K562 (cell line): ENCODE data around the gene CNR2. TPM values are rescaled to one million over a fixed set of nuclear protein-coding genes. Genes with fewer than 3 reads are reported as not detected.

Experiments used
- ATF7 ChIP-seq: fragments of 450-650 bp; IDR thresholded peaks from 2 replicates; pipeline ENCODE4 v1.7.1; 2014; ENCODE audit warnings: mild to moderate bottlenecking, moderate library complexity
- CHD4 ChIP-seq: fragments of 200-600 bp; sonication (generic); IDR thresholded peaks from 3 replicates; pipeline ENCODE4 v1.6.1; 2012; ENCODE audit warnings: low read depth, mild to moderate bottlenecking, mixed read lengths, low read length, inconsistent platforms; ENCODE audit not compliant: insufficient read depth, insufficient replicate concordance, poor library complexity, severe bottlenecking
- CXXC5 ChIP-seq: fragments of 250-450 bp; sonication (Bioruptor Pico); IDR thresholded peaks from 2 replicates; pipeline ENCODE4 v1.8.0; 2022; ENCODE audit warnings: inconsistent platforms, mild to moderate bottlenecking, moderate library complexity
- E2F5 ChIP-seq: sonication (generic); formaldehyde crosslinking; IDR thresholded peaks from 2 replicates; pipeline ENCODE4 v1.8.0; 2022; ENCODE audit warnings: mild to moderate bottlenecking, missing genetic modification reagents
- E2F8 ChIP-seq: fragments of 450-650 bp; IDR thresholded peaks from 2 replicates; pipeline ENCODE4 v1.7.1; 2018; ENCODE audit warnings: mild to moderate bottlenecking, low read depth; ENCODE audit not compliant: partially characterized antibody
- GATA2 ChIP-seq: sonication (generic); formaldehyde crosslinking; IDR thresholded peaks from 2 replicates; pipeline ENCODE4 v1.4.0; 2020; ENCODE audit warnings: mild to moderate bottlenecking, missing genetic modification reagents
- HDAC1 ChIP-seq, 2 experiments: fragments of 450-650 bp; IDR thresholded peaks; 2 replicates each; pipeline ENCODE4 v1.6.1; 2016 to 2017; ENCODE audit warnings: inconsistent platforms in 1 of 2, mild to moderate bottlenecking in 1 of 2, moderate library complexity in 1 of 2
- MTF1 ChIP-seq: fragments of 250-450 bp; sonication (Bioruptor Pico); IDR thresholded peaks from 2 replicates; pipeline ENCODE4 v1.9.0; 2021; ENCODE audit warnings: moderate library complexity, mild to moderate bottlenecking, inconsistent platforms, borderline replicate concordance
- NCOA4 ChIP-seq: fragments of 450-650 bp; IDR thresholded peaks from 2 replicates; pipeline ENCODE4 v1.6.1; 2018; ENCODE audit warnings: mild to moderate bottlenecking; ENCODE audit not compliant: partially characterized antibody
- NR4A1 ChIP-seq, 2 experiments: fragments of 250-450 bp in 1 of 2; fragments of 450-650 bp in 1 of 2; sonication (Bioruptor Pico) in 1 of 2; IDR thresholded peaks; 2 replicates each; pipeline versions ENCODE4 v1.4.0 to v1.6.1; 2016 to 2020; ENCODE audit warnings: mild to moderate bottlenecking in 2 of 2, missing compliant biosample characterization in 1 of 2, missing genetic modification characterization in 1 of 2, moderate library complexity in 1 of 2
- POLR2A ChIP-seq: fragments of 450-650 bp; conservative IDR thresholded peaks from 2 replicates; pipeline ENCODE4 v1.6.1; 2016
- RAD21 ChIP-seq, 2 experiments: fragments of 250-450 bp in 1 of 2; fragments of 450-650 bp in 1 of 2; sonication (Bioruptor Pico) in 1 of 2; formaldehyde crosslinking in 1 of 2; IDR thresholded peaks in 1 of 2; conservative IDR thresholded peaks in 1 of 2; 2 replicates each; pipeline versions ENCODE4 v1.4.0 to v1.8.0; 2020 to 2022; ENCODE audit warnings: mild to moderate bottlenecking in 2 of 2, moderate library complexity in 1 of 2
- RUNX1 ChIP-seq: sonication (generic); IDR thresholded peaks from 2 replicates; pipeline ENCODE4 v1.6.1; 2016; ENCODE audit warnings: antibody characterized with exemption, low read depth
- SOX6 ChIP-seq: fragments of 450-650 bp; IDR thresholded peaks from 2 replicates; pipeline ENCODE4 v1.6.1; 2014; ENCODE audit warnings: mild to moderate bottlenecking
- U2AF1 ChIP-seq: fragments of 200-400 bp; formaldehyde crosslinking; optimal IDR thresholded peaks from 2 replicates; pipeline ENCODE3; 2017; ENCODE audit warnings: mild to moderate bottlenecking, low read depth, low read length, moderate library complexity
- YBX1 ChIP-seq: fragments of 450-650 bp; IDR thresholded peaks from 2 replicates; pipeline ENCODE4 v1.7.1; 2016; ENCODE audit warnings: mild to moderate bottlenecking
- ZNF263 ChIP-seq: sonication (generic); formaldehyde crosslinking; IDR thresholded peaks from 2 replicates; pipeline ENCODE4 v1.8.0; 2022; ENCODE audit warnings: mild to moderate bottlenecking, missing genetic modification reagents, borderline replicate concordance
- ZNF589 ChIP-seq: fragments of 200-800 bp; sonication (Bioruptor generic); IDR thresholded peaks from 2 replicates; pipeline ENCODE4 v1.6.1; 2016; ENCODE audit warnings: low read depth, missing genetic modification characterization, missing compliant biosample characterization
- ZNF778 ChIP-seq: fragments of 450-650 bp; formaldehyde crosslinking; IDR thresholded peaks from 2 replicates; pipeline ENCODE4 v1.4.0; 2020; ENCODE audit warnings: mild to moderate bottlenecking, moderate library complexity
- ZNF780A ChIP-seq: fragments of 250-450 bp; sonication (Bioruptor Pico); IDR thresholded peaks from 2 replicates; pipeline ENCODE4 v1.5.0; 2021; ENCODE audit warnings: mild to moderate bottlenecking
- polyA plus RNA-seq, 8 experiments: library from polyadenylated mRNA; depleted of rRNA in 4 of 8; stranded (reverse) in 5 of 8; unstranded in 3 of 8; fragments of >200 nt; fragmentation: Nextera tagmentation in 2 of 8; fragmentation: Illumina TruSeq in 1 of 8; extraction: Ambion mirVana in 2 of 8; extraction: Trizol in 1 of 8; gene quantifications; 2 replicates each; pipeline versions ENCODE4 v1.2.1 to v1.2.3, GENCODE V29; 2011 to 2014; ENCODE audit warnings: inconsistent platforms in 1 of 8, missing spikeins in 1 of 8
- total RNA-seq, 7 experiments: library from RNA; depleted of rRNA in 6 of 7; stranded (reverse); fragments of >200 nt in 6 of 7; fragmentation: Illumina TruSeq in 2 of 7; extraction: Trizol in 2 of 7; gene quantifications; 2 replicates each; pipeline versions ENCODE4 v1.2.1 to v1.2.3, GENCODE V29; 2011 to 2021; ENCODE audit warnings: low replicate concordance in 1 of 7
- TF ChIP-seq, protein P1 (sequence below), 2 experiments: fragments of 450-650 bp in 1 of 2; IDR thresholded peaks; 2 replicates each; pipeline ENCODE4 v1.6.1; 2011 to 2017; ENCODE audit warnings: low read depth in 2 of 2, antibody characterized with exemption in 1 of 2, borderline replicate concordance in 1 of 2, low read length in 1 of 2, mild to moderate bottlenecking in 1 of 2, mixed read lengths in 1 of 2; ENCODE audit not compliant: control insufficient read depth in 1 of 2

The CNR2 gene
- total and polyA plus RNA-seq, 9 of the 15 experiments (the other 6 are each of a cell fraction or from before 2014, with no cell fraction given) = not detected

GRCh38 chr1:23867895-23868556 lies 45.1 kb downstream of the CNR2 start, which contains the start of gene FUCA1 (continued):
- TF ChIP-seq NR4A1 (CRISPR knock-in tag; IDR thresholded peaks at IDR 0.05) (no peak), NR4A1 (tag; IDR thresholded peaks at IDR 0.05) (no peak), ZNF780A (CRISPR knock-in tag) (no peak), HDAC1 (IDR thresholded peaks at IDR 0.05) (peak in 1 of 2 experiments; percentile 40; a peak in 1 of 4 replicates), ZNF778 (CRISPR knock-in tag) (no peak), E2F8 (peak; percentile 36), RUNX1 (no peak), POLR2A (peak; percentile 66), YBX1 (no peak), U2AF1 (peak; percentile 72), CXXC5 (peak; percentile 66), E2F5 (peak; percentile 60), CHD4 (no peak), MTF1 (CRISPR knock-in tag) (no peak), SOX6 (peak; percentile 33; the same call in 1 of the 2 replicates), GATA2 (no peak), RAD21 (CRISPR knock-in tag; conservative IDR thresholded peaks at IDR 0.05 in 1 of 2, IDR thresholded peaks at IDR 0.05 in 1 of 2) (peak; percentile 72 to 78), NCOA4 (no peak), ATF7 (peak; percentile 60), ZNF263 (CRISPR knock-in tag) (peak; percentile 37), ZNF589 (CRISPR knock-in tag) (no peak)
- TF ChIP-seq, protein P1, sequence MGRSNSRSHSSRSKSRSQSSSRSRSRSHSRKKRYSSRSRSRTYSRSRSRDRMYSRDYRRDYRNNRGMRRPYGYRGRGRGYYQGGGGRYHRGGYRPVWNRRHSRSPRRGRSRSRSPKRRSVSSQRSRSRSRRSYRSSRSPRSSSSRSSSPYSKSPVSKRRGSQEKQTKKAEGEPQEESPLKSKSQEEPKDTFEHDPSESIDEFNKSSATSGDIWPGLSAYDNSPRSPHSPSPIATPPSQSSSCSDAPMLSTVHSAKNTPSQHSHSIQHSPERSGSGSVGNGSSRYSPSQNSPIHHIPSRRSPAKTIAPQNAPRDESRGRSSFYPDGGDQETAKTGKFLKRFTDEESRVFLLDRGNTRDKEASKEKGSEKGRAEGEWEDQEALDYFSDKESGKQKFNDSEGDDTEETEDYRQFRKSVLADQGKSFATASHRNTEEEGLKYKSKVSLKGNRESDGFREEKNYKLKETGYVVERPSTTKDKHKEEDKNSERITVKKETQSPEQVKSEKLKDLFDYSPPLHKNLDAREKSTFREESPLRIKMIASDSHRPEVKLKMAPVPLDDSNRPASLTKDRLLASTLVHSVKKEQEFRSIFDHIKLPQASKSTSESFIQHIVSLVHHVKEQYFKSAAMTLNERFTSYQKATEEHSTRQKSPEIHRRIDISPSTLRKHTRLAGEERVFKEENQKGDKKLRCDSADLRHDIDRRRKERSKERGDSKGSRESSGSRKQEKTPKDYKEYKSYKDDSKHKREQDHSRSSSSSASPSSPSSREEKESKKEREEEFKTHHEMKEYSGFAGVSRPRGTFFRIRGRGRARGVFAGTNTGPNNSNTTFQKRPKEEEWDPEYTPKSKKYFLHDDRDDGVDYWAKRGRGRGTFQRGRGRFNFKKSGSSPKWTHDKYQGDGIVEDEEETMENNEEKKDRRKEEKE (IDR thresholded peaks at IDR 0.05; ENCODE audit: borderline replicate concordance in 1 of 2, control insufficient read depth in 1 of 2, low read depth in 2 of 2, low read length in 1 of 2) = no peak
